BLaER1 (cell line): ENCODE data around the gene FOXC1.

ENCODE experiments used
- H3K27ac ChIP-seq: shearing (Covaris generic); formaldehyde crosslinking; 2 replicates; pipeline ENCODE4 v1.8.1; 2022
- H3K27me3 ChIP-seq: shearing (Covaris generic); formaldehyde crosslinking; 2 replicates; pipeline ENCODE4 v1.8.1; 2022
- H3K36me3 ChIP-seq: shearing (Covaris generic); formaldehyde crosslinking; 2 replicates; pipeline ENCODE4 v1.8.1; 2022
- H3K4me1 ChIP-seq: shearing (Covaris generic); formaldehyde crosslinking; 2 replicates; pipeline ENCODE4 v1.8.1; 2022
- H3K4me2 ChIP-seq: shearing (Covaris generic); formaldehyde crosslinking; 2 replicates; pipeline ENCODE4 v1.8.1; 2022
- H3K4me3 ChIP-seq: shearing (Covaris generic); formaldehyde crosslinking; 2 replicates; pipeline ENCODE4 v1.8.1; 2022
- H3K9ac ChIP-seq: shearing (Covaris generic); formaldehyde crosslinking; 2 replicates; pipeline ENCODE4 v1.8.1; 2022
- H3K9me3 ChIP-seq: shearing (Covaris generic); formaldehyde crosslinking; 2 replicates; pipeline ENCODE4 v1.8.1; 2022
- H4K20me1 ChIP-seq: shearing (Covaris generic); formaldehyde crosslinking; 2 replicates; pipeline ENCODE4 v1.8.1; 2022
- Cebpa-rat ChIP-seq: shearing (Covaris generic); IDR thresholded peaks from 2 replicates; pipeline ENCODE4 v1.8.1; 2022

FOXC1 gene

GRCh38 chr6:1609648-1610496 lies at the start of gene FOXC1:
FOXC1 (plus strand) TSS chr6:1609915; CDS start chr6:1610446, 531 bp downstream.
- Histone ChIP-seq H3K4me3 (peak within 1 kb of the TSS; percentile 69), H4K20me1 (peaks cover 96% of the 10 kb centered on the region), H3K4me1 (peaks cover 45% of the 10 kb centered on the region), H3K9ac (no peak within 1 kb of the TSS), H3K36me3 (no peaks in the 10 kb centered on the region), H3K27ac (no peak within 1 kb of the TSS), H3K4me2 (peak within 1 kb of the TSS; percentile 95), H3K27me3 (peaks cover 100% of the 10 kb centered on the region), H3K9me3 (peaks cover 24% of the 10 kb centered on the region)
- no peak for TF ChIP-seq Cebpa-rat

DNA sequence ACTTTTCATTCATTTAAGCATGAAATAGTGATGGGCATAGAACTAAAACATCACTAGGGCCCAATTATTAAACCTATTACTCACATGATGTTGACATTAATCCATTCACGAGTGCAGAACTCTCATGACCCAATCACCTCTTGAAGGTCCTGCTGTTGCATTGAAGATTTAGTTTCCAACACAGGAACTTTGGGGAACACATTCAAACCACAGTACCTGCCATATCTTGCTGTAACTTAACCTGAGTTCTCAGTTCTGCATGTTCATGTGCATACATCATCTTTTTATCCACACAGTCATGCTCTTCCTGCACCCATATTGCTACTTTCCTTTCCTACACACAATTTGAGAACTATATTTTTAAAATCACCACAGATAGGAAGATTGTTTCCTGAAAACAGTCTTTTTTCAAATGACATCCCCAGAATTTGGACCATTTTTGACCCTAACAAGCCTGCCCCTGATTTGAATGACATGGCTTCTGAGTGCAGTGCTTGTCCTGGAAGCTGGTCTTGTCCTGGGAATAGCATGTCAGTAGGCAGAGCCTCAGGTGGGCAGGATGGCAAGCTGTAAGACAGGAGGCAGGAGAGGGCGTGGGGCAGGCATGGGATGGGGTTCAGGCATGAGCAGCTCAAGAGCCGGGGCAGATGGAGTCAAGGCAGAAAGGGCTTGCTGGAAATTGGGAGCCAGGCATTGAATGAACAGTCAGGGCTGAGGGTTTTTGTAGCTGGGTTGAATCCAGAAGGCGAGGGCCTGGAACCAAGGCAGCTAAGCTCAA lies 49.2 kb upstream of the FOXC1 start:
- H3K4me2 ChIP-seq, result no peak overlapping the region
- H3K4me1 ChIP-seq, result peaks cover 3% of the 10 kb centered on the region
- TF ChIP-seq Cebpa-rat, result no peak
- peaks cover 10% of the 10 kb centered on the region; the same call in 1 of the 2 replicates for H3K9me3 ChIP-seq
- H3K36me3 ChIP-seq, result no peaks in the 10 kb centered on the region
- H3K27me3 ChIP-seq, result no peaks in the 10 kb centered on the region
- H3K27ac ChIP-seq, result no peak overlapping the region
- no peak overlapping the region for H3K9ac ChIP-seq
- no peak overlapping the region for H3K4me3 ChIP-seq
- H4K20me1 ChIP-seq, result no peaks in the 10 kb centered on the region

DNA sequence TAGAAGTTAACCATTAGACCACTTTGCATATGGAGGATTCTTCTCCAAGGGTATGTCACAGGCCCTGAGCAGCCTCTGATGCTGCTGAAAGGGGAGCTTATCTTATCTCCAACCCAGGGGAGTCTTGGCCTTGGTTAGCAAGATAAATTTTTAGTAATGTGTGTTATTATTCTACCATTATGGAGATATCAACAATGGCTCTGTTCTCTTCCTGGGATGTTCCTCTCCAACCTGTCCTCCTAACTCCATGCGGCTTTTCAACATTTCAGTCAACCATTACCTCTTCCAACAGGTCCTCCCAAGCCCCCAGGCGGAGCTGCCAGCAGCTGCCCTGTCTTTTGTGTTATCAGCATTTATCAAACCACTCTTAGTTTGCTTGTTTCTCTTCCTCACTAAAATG lies 48.4 kb upstream of the FOXC1 start:
- Histone ChIP-seq H3K9ac (no peak overlapping the region), H3K27ac (no peak overlapping the region), H3K36me3 (no peaks in the 10 kb centered on the region), H3K4me1 (no peaks in the 10 kb centered on the region), H3K27me3 (no peaks in the 10 kb centered on the region), H4K20me1 (no peaks in the 10 kb centered on the region), H3K4me2 (no peak overlapping the region), H3K9me3 (0 out of 2 replicates have a peak, but pooled peaks cover 5% of the 10 kb centered on the region), H3K4me3 (no peak overlapping the region)
- no peak for TF ChIP-seq Cebpa-rat

DNA sequence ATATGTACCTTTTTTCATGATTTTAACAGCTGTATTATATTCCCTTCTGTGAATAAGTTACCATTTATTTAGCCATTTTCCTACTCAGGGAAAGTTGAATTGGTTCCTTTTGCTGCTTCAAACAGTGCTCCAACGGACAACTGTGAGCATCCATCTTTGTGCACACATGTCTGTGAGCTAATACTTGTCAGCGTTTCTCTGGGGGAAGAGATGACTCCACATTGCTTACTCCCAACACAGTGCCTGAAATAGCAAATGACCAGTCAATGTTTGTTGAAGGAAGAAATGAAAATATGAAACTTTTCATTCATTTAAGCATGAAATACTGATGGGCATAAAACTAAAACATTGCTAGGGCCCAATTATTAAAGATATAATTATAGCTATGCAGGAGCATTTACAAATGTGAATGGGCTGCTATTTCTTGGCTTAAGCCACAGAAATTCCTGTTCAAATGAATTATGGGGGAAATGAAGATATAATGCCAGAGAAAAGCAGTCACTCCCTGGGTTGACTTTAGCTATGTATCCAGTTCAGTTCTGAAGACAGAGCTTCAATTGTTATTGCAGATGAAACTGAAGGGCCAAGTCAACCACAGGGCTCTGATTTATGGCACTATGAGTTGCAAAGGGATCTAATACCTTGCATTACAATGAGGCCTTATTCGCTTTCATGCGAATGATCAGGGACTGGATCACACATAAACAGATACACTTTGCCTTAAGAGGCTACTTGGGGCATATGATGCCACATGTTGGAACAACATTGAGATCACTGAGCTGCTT lies 47.4 kb upstream of the FOXC1 start:
- no peak overlapping the region for H3K27ac ChIP-seq
- no peak overlapping the region for H3K9ac ChIP-seq
- no peaks in the 10 kb centered on the region for H3K27me3 ChIP-seq
- no peak overlapping the region for H3K4me3 ChIP-seq
- no peak overlapping the region for H3K4me2 ChIP-seq
- no peaks in the 10 kb centered on the region for H3K4me1 ChIP-seq
- TF ChIP-seq Cebpa-rat, result no peak
- H3K36me3 ChIP-seq, result no peaks in the 10 kb centered on the region
- no peaks in the 10 kb centered on the region for H4K20me1 ChIP-seq
- 0 out of 2 replicates have a peak, but pooled peaks cover 5% of the 10 kb centered on the region for H3K9me3 ChIP-seq

DNA sequence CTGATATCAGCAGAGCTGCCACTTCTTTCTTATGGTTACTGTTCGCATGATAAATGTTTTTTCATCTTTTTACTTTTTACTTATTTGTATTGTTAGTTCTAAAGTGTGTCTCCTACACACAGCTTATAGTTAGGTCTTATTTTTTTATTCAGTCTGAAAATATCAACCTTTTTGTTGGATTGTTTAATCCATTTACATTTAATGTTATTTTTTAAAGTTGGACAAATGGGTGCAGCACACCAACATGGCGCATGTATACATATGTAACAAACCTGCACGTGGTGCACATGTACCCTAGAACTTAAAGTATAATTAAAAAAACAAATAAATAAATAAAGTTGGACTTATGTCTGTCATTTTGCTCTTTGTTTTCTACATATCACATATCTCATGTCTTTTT lies 40.3 kb upstream of the FOXC1 start:
- Histone ChIP-seq H3K27me3 (no peaks in the 10 kb centered on the region), H3K4me3 (no peak overlapping the region), H3K9me3 (peaks cover 29% of the 10 kb centered on the region), H3K9ac (no peak overlapping the region), H4K20me1 (no peaks in the 10 kb centered on the region), H3K4me1 (peaks cover 4% of the 10 kb centered on the region), H3K27ac (no peak overlapping the region), H3K36me3 (no peaks in the 10 kb centered on the region), H3K4me2 (no peak overlapping the region)
- no peak for TF ChIP-seq Cebpa-rat

DNA sequence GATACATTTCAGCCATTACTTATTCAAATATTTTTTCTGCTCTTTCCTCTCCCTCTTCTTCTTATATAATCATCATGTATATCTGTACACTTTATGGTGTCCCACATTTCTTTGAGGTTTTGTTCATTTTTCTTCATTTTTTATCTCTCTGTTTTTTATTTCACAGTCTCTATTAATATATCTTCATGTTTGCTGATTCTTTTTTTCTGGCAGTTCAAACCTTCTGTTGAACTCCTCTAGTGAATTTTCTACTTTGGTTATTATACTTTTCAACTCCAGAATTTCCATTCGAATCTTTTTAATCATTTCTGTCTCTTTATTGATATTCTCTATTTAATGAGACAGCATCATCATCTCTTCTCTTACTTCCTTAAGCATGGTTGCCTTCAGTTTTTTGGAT lies 38.9 kb upstream of the FOXC1 start:
- H3K4me2 ChIP-seq, result no peak overlapping the region
- no peak for TF ChIP-seq Cebpa-rat

DNA sequence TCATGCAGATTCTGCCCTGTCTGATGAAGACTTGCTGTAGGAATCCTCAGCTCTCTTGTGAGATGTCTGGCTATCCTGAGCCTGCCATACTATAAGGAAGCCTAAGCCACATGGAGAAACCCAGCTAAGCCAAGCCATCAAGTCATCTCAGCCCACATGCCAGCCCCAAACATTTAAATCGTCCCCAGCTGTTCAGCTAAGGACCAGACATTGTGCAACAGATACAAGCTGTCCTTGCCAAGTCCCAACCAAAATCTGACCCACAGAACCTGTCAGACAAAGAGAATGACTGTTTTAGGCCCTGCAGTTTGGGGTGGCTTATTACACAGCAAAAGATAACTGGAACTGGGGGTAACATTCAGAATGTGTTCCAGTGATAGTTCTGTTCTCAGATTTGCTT lies 36.8 kb upstream of the FOXC1 start:
- no peak for TF ChIP-seq Cebpa-rat
- Histone ChIP-seq H3K4me3 (no peak overlapping the region), H3K36me3 (no peaks in the 10 kb centered on the region), H3K9ac (no peak overlapping the region), H4K20me1 (no peaks in the 10 kb centered on the region), H3K27me3 (no peaks in the 10 kb centered on the region), H3K9me3 (peaks cover 23% of the 10 kb centered on the region), H3K4me1 (peaks cover 33% of the 10 kb centered on the region), H3K27ac (no peak overlapping the region), H3K4me2 (no peak overlapping the region)

More for the DNA sequence above, 38.9 kb upstream of the FOXC1 start:
- Histone ChIP-seq H3K9ac (no peak overlapping the region), H3K4me1 (peaks cover 19% of the 10 kb centered on the region), H3K9me3 (peaks cover 23% of the 10 kb centered on the region), H3K36me3 (no peaks in the 10 kb centered on the region), H3K4me3 (no peak overlapping the region), H4K20me1 (no peaks in the 10 kb centered on the region), H3K27me3 (no peaks in the 10 kb centered on the region), H3K27ac (no peak overlapping the region)

- H3K9ac ChIP-seq, result no peak overlapping the region
- H3K36me3 ChIP-seq, result no peaks in the 10 kb centered on the region
- peaks cover 46% of the 10 kb centered on the region for H3K4me1 ChIP-seq
- H4K20me1 ChIP-seq, result no peaks in the 10 kb centered on the region
- no peak overlapping the region for H3K4me3 ChIP-seq
- H3K9me3 ChIP-seq, result peaks cover 23% of the 10 kb centered on the region
- H3K27me3 ChIP-seq, result no peaks in the 10 kb centered on the region
- no peak for TF ChIP-seq Cebpa-rat
- peak overlapping the region; percentile 92 for H3K4me2 ChIP-seq
- no peak overlapping the region for H3K27ac ChIP-seq
Measured at GRCh38 chr6:1574083-1574761, 35.5 kb upstream of the FOXC1 start.

GRCh38 chr6:1574890-1575209 lies 34.9 kb upstream of the FOXC1 start:
- Histone ChIP-seq H4K20me1 (no peaks in the 10 kb centered on the region), H3K27me3 (no peaks in the 10 kb centered on the region), H3K27ac (peak overlapping the region; percentile 65), H3K9ac (peak overlapping the region; percentile 69; the same call in 1 of the 2 replicates), H3K36me3 (no peaks in the 10 kb centered on the region), H3K4me3 (no peak overlapping the region), H3K4me1 (peaks cover 51% of the 10 kb centered on the region), H3K9me3 (peaks cover 23% of the 10 kb centered on the region), H3K4me2 (peak overlapping the region; percentile 92)
- no peak for TF ChIP-seq Cebpa-rat
